Vagina (tissue), 2 donors: Measurements from ENCODE around the gene SFMBT2.

Source experiments
- CTCF ChIP-seq, 3 experiments: fragments of 450-650 bp in 2 of 3; fragments of 200-600 bp in 1 of 3; sonication (generic) in 1 of 3; IDR thresholded peaks; one replicate each; pipeline ENCODE4 v1.5.1; 2017 to 2019; ENCODE audit warnings: antibody characterized with exemption in 3 of 3, mild to moderate bottlenecking in 2 of 3, moderate library complexity in 2 of 3
- POLR2AphosphoS5 ChIP-seq, 2 donors: sonication (generic); formaldehyde crosslinking; IDR thresholded peaks; one replicate each; pipeline ENCODE4 v1.9.0; 2017; ENCODE audit warnings: antibody characterized with exemption in 2 of 2, mild to moderate bottlenecking in 2 of 2, low read depth in 1 of 2; ENCODE audit not compliant: insufficient read depth in 1 of 2

DNA sequence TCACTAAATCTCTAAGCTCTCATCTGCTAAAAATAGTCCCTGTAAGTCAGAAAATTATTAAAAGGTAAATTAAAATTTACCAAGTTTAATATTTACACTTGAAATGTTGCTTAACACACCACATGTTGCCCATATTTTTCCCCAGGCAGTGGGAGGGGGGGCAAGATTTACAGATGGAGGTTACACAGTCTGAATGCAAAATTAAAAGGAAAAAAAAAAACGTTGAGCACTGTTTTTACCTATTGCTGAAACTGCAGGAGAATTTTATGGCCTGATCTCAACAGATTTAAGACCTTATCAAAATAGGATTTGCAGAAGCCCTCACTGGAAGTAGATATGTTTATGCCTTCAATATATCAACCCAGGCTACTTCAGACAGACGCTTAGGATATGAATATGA is 133.4 kb downstream of the SFMBT2 start:
- TF ChIP-seq CTCF (IDR thresholded peaks at IDR 0.05): no peak
- TF ChIP-seq POLR2AphosphoS5 (IDR thresholded peaks at IDR 0.05; ENCODE audit: insufficient read depth in 1 of 2, low read depth in 1 of 2): no peak
